Measurements from ENCODE around the gene ABCA13.

The ABCA13 gene

GRCh38 chr7:48471196-48471595, 299.9 kb downstream of the ABCA13 start:
- no peak overlapping the region for H3K23ac ChIP-seq (ENCODE audit: low read length in 2 of 2)
- WGBS = 56% methylated on average over 3 of the region's 5 CpGs
- no peak overlapping the region for H2BK5ac ChIP-seq (ENCODE audit: low read depth, low read length, poor library complexity, severe bottlenecking)
- no peaks in the 10 kb centered on the region for H3K4me1 ChIP-seq (ENCODE audit: control insufficient read depth, insufficient read depth, low read depth, low read length)
- H2AK5ac ChIP-seq (ENCODE audit: low read length, severe bottlenecking) = no peak overlapping the region
- H3K14ac ChIP-seq (ENCODE audit: low read length in 2 of 2) = no peak overlapping the region
- H3K4me3 ChIP-seq (ENCODE audit: insufficient read depth in 1 of 2, low read depth in 1 of 2, low read length in 2 of 2) = no peak overlapping the region
- no peaks in the 10 kb centered on the region for H3K27me3 ChIP-seq (ENCODE audit: control insufficient read depth in 1 of 2, insufficient read depth in 1 of 2, low read length in 2 of 2)
- no peak for DNase-seq
- no peak overlapping the region for H2BK120ac ChIP-seq (ENCODE audit: low read depth, low read length)
- no peaks in the 10 kb centered on the region for H3K79me1 ChIP-seq (replicated peaks; ENCODE audit: low read length, poor library complexity, severe bottlenecking)
- no peaks in the 10 kb centered on the region for H3K9me3 ChIP-seq (ENCODE audit: control insufficient read depth, low read length)
- H4K8ac ChIP-seq (ENCODE audit: low read length) = no peak overlapping the region
- H2BK12ac ChIP-seq (ENCODE audit: low read length in 2 of 2) = no peak overlapping the region
- H4K91ac ChIP-seq (ENCODE audit: low read length) = no peak overlapping the region
- H3K36me3 ChIP-seq (ENCODE audit: control insufficient read depth in 1 of 2, insufficient read depth in 2 of 2, low read depth in 1 of 2, low read length in 2 of 2) = no peaks in the 10 kb centered on the region
- H3K4ac ChIP-seq (ENCODE audit: low read depth in 1 of 2, low read length in 2 of 2) = no peak overlapping the region
- H3K9ac ChIP-seq (ENCODE audit: low read length) = no peak overlapping the region
- no peak overlapping the region for H3K4me2 ChIP-seq (ENCODE audit: low read length, poor library complexity, severe bottlenecking)
- no peak overlapping the region for H2AFZ ChIP-seq (ENCODE audit: low read depth, low read length)
- H3K27ac ChIP-seq (ENCODE audit: low read length, poor library complexity, severe bottlenecking) = no peak overlapping the region
- no peak overlapping the region for H3K18ac ChIP-seq (ENCODE audit: low read depth in 1 of 2, low read length in 2 of 2)
- H2BK15ac ChIP-seq (ENCODE audit: low read depth, poor library complexity, severe bottlenecking) = no peak overlapping the region

- Histone ChIP-seq H3K27me3 (ENCODE audit: control insufficient read depth in 1 of 2, insufficient read depth in 1 of 2, low read length in 2 of 2) (no peaks in the 10 kb centered on the region), H2AFZ (ENCODE audit: low read depth, low read length) (no peak overlapping the region), H3K14ac (ENCODE audit: low read length in 2 of 2) (no peak overlapping the region), H3K4ac (ENCODE audit: low read depth in 1 of 2, low read length in 2 of 2) (no peak overlapping the region), H2BK12ac (ENCODE audit: low read length in 2 of 2) (no peak overlapping the region), H3K4me1 (ENCODE audit: control insufficient read depth, insufficient read depth, low read depth, low read length) (no peaks in the 10 kb centered on the region), H3K36me3 (ENCODE audit: control insufficient read depth in 1 of 2, insufficient read depth in 2 of 2, low read depth in 1 of 2, low read length in 2 of 2) (no peaks in the 10 kb centered on the region), H2BK15ac (ENCODE audit: low read depth, poor library complexity, severe bottlenecking) (no peak overlapping the region), H3K79me1 (replicated peaks; ENCODE audit: low read length, poor library complexity, severe bottlenecking) (no peaks in the 10 kb centered on the region), H4K8ac (ENCODE audit: low read length) (no peak overlapping the region), H3K4me3 (ENCODE audit: insufficient read depth in 1 of 2, low read depth in 1 of 2, low read length in 2 of 2) (no peak overlapping the region), H3K9me3 (ENCODE audit: control insufficient read depth, low read length) (no peaks in the 10 kb centered on the region), H2BK5ac (ENCODE audit: low read depth, low read length, poor library complexity, severe bottlenecking) (no peak overlapping the region), H2BK120ac (ENCODE audit: low read depth, low read length) (no peak overlapping the region), H3K4me2 (ENCODE audit: low read length, poor library complexity, severe bottlenecking) (no peak overlapping the region), H3K27ac (ENCODE audit: low read length, poor library complexity, severe bottlenecking) (no peak overlapping the region), H3K23ac (ENCODE audit: low read length in 2 of 2) (no peak overlapping the region), H4K91ac (ENCODE audit: low read length) (no peak overlapping the region), H2AK5ac (ENCODE audit: low read length, severe bottlenecking) (no peak overlapping the region), H3K9ac (ENCODE audit: low read length) (no peak overlapping the region), H3K18ac (ENCODE audit: low read depth in 1 of 2, low read length in 2 of 2) (no peak overlapping the region)
- 68% methylated on average over 4 of the region's 4 CpGs for WGBS
- no peak for DNase-seq
Measured at GRCh38 chr7:48472640-48473039, 301.4 kb downstream of the ABCA13 start.

GRCh38 chr7:48473205-48473865, 302.1 kb downstream of the ABCA13 start:
- no peak overlapping the region for H3K23ac ChIP-seq (ENCODE audit: low read length in 2 of 2)
- H3K14ac ChIP-seq (ENCODE audit: low read length in 2 of 2) = no peak overlapping the region
- H2BK12ac ChIP-seq (ENCODE audit: low read length in 2 of 2) = no peak overlapping the region
- no peak overlapping the region for H2BK5ac ChIP-seq (ENCODE audit: low read depth, low read length, poor library complexity, severe bottlenecking)
- H2BK120ac ChIP-seq (ENCODE audit: low read depth, low read length) = no peak overlapping the region
- no peak overlapping the region for H3K27ac ChIP-seq (ENCODE audit: low read length, poor library complexity, severe bottlenecking)
- no peak overlapping the region for H2AFZ ChIP-seq (ENCODE audit: low read depth, low read length)
- 52% methylated on average over 4 of the region's 6 CpGs for WGBS
- DNase-seq = no peak
- H3K36me3 ChIP-seq (ENCODE audit: control insufficient read depth in 1 of 2, insufficient read depth in 2 of 2, low read depth in 1 of 2, low read length in 2 of 2) = no peaks in the 10 kb centered on the region
- H3K79me1 ChIP-seq (replicated peaks; ENCODE audit: low read length, poor library complexity, severe bottlenecking) = no peaks in the 10 kb centered on the region
- H3K9ac ChIP-seq (ENCODE audit: low read length) = no peak overlapping the region
- no peak overlapping the region for H4K91ac ChIP-seq (ENCODE audit: low read length)
- no peak overlapping the region for H3K4me3 ChIP-seq (ENCODE audit: insufficient read depth in 1 of 2, low read depth in 1 of 2, low read length in 2 of 2)
- H3K18ac ChIP-seq (ENCODE audit: low read depth in 1 of 2, low read length in 2 of 2) = no peak overlapping the region
- no peaks in the 10 kb centered on the region for H3K27me3 ChIP-seq (ENCODE audit: control insufficient read depth in 1 of 2, insufficient read depth in 1 of 2, low read length in 2 of 2)
- H3K4me1 ChIP-seq (ENCODE audit: control insufficient read depth, insufficient read depth, low read depth, low read length) = no peaks in the 10 kb centered on the region
- no peak overlapping the region for H2AK5ac ChIP-seq (ENCODE audit: low read length, severe bottlenecking)
- no peak overlapping the region for H2BK15ac ChIP-seq (ENCODE audit: low read depth, poor library complexity, severe bottlenecking)
- H4K8ac ChIP-seq (ENCODE audit: low read length) = no peak overlapping the region
- no peaks in the 10 kb centered on the region for H3K9me3 ChIP-seq (ENCODE audit: control insufficient read depth, low read length)
- H3K4ac ChIP-seq (ENCODE audit: low read depth in 1 of 2, low read length in 2 of 2) = no peak overlapping the region
- H3K4me2 ChIP-seq (ENCODE audit: low read length, poor library complexity, severe bottlenecking) = no peak overlapping the region

- Histone ChIP-seq H3K27ac (ENCODE audit: low read length, poor library complexity, severe bottlenecking) (no peak overlapping the region), H2AK5ac (ENCODE audit: low read length, severe bottlenecking) (no peak overlapping the region), H3K4me3 (ENCODE audit: insufficient read depth in 1 of 2, low read depth in 1 of 2, low read length in 2 of 2) (no peak overlapping the region), H3K4me2 (ENCODE audit: low read length, poor library complexity, severe bottlenecking) (no peak overlapping the region), H3K18ac (ENCODE audit: low read depth in 1 of 2, low read length in 2 of 2) (no peak overlapping the region), H2BK5ac (ENCODE audit: low read depth, low read length, poor library complexity, severe bottlenecking) (no peak overlapping the region), H3K9ac (ENCODE audit: low read length) (no peak overlapping the region), H2AFZ (ENCODE audit: low read depth, low read length) (no peak overlapping the region), H3K4me1 (ENCODE audit: control insufficient read depth, insufficient read depth, low read depth, low read length) (no peaks in the 10 kb centered on the region), H2BK12ac (ENCODE audit: low read length in 2 of 2) (no peak overlapping the region), H3K36me3 (ENCODE audit: control insufficient read depth in 1 of 2, insufficient read depth in 2 of 2, low read depth in 1 of 2, low read length in 2 of 2) (no peaks in the 10 kb centered on the region), H2BK15ac (ENCODE audit: low read depth, poor library complexity, severe bottlenecking) (no peak overlapping the region), H3K79me1 (replicated peaks; ENCODE audit: low read length, poor library complexity, severe bottlenecking) (no peaks in the 10 kb centered on the region), H3K23ac (ENCODE audit: low read length in 2 of 2) (no peak overlapping the region), H3K9me3 (ENCODE audit: control insufficient read depth, low read length) (peaks cover 7% of the 10 kb centered on the region), H4K91ac (ENCODE audit: low read length) (no peak overlapping the region), H2BK120ac (ENCODE audit: low read depth, low read length) (no peak overlapping the region), H3K27me3 (ENCODE audit: control insufficient read depth in 1 of 2, insufficient read depth in 1 of 2, low read length in 2 of 2) (no peaks in the 10 kb centered on the region), H3K14ac (ENCODE audit: low read length in 2 of 2) (no peak overlapping the region), H4K8ac (ENCODE audit: low read length) (no peak overlapping the region), H3K4ac (ENCODE audit: low read depth in 1 of 2, low read length in 2 of 2) (no peak overlapping the region)
- no peak for DNase-seq
- 31% methylated on average over 3 of the region's 3 CpGs for WGBS
Measured at GRCh38 chr7:48481235-48481634, 310.0 kb downstream of the ABCA13 start.
